ENCODE measurements around the gene PELI2.

GRCh38 chr14:56159066-56159465, 40.9 kb downstream of the PELI2 start:
- TF ChIP-seq, protein P1, sequence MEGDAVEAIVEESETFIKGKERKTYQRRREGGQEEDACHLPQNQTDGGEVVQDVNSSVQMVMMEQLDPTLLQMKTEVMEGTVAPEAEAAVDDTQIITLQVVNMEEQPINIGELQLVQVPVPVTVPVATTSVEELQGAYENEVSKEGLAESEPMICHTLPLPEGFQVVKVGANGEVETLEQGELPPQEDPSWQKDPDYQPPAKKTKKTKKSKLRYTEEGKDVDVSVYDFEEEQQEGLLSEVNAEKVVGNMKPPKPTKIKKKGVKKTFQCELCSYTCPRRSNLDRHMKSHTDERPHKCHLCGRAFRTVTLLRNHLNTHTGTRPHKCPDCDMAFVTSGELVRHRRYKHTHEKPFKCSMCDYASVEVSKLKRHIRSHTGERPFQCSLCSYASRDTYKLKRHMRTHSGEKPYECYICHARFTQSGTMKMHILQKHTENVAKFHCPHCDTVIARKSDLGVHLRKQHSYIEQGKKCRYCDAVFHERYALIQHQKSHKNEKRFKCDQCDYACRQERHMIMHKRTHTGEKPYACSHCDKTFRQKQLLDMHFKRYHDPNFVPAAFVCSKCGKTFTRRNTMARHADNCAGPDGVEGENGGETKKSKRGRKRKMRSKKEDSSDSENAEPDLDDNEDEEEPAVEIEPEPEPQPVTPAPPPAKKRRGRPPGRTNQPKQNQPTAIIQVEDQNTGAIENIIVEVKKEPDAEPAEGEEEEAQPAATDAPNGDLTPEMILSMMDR (IDR thresholded peaks at IDR 0.05; ENCODE audit: low read length) = no peak
- no peak for TF ChIP-seq EZH2 (optimal IDR thresholded peaks at IDR 0.05; ENCODE audit: low read depth, low read length)
